Testis (tissue), 2 donors: ENCODE measurements around the gene PBX4.

ENCODE experiments used
- CTCF ChIP-seq, 3 experiments: fragments of 450-650 bp in 2 of 3; fragments of 200-600 bp in 1 of 3; sonication (generic) in 1 of 3; IDR thresholded peaks; one replicate each; pipeline ENCODE4 v1.5.1; 2016 to 2019; ENCODE audit warnings: antibody characterized with exemption in 3 of 3, mild to moderate bottlenecking in 2 of 3, moderate library complexity in 1 of 3
- POLR2A ChIP-seq: fragments of 450-650 bp; IDR thresholded peaks from one replicate; pipeline ENCODE4 v1.6.1; 2017; ENCODE audit warnings: antibody characterized with exemption, mild to moderate bottlenecking, moderate library complexity

- TF ChIP-seq CTCF (IDR thresholded peaks at IDR 0.05) (no peak), POLR2A (no peak)
Measured at GRCh38 chr19:19661141-19661674, 42.7 kb upstream of the PBX4 start.
